Upper lobe of left lung (tissue), 6 donors: Measurements from ENCODE around the gene SUCLG2. TPM values are rescaled to one million over a fixed set of nuclear protein-coding genes. Genes with fewer than 3 reads are reported as not detected.

Source experiments
- ATAC-seq, 2 donors: fragments of 200-7000 bp; cut with Tn5 transposase; one replicate each; pipeline ENCODE4 v1.9.1; 2022; ENCODE audit warnings: mild to moderate bottlenecking in 2 of 2, moderate library complexity in 2 of 2; ENCODE audit not compliant: low FRiP score in 2 of 2
- DNase-seq, 2 donors: peaks; one replicate each; pipeline ENCODE4 v3.0.0-alpha.2; 2019 to 2020
- H3K27ac ChIP-seq, 4 donors: fragments of 200-600 bp; sonication (generic); one replicate each; pipeline ENCODE4 v1.5.1; 2016 to 2019
- H3K27me3 ChIP-seq, 4 donors: fragments of 200-600 bp; sonication (generic); one replicate each; pipeline ENCODE4 v1.5.1; 2017 to 2019
- H3K36me3 ChIP-seq, 4 donors: fragments of 200-600 bp; sonication (generic); one replicate each; pipeline ENCODE4 v1.5.1; 2016 to 2019
- H3K4me1 ChIP-seq, 4 donors: fragments of 200-600 bp; sonication (generic); one replicate each; pipeline ENCODE4 v1.5.1; 2018 to 2019
- H3K4me3 ChIP-seq, 4 donors: fragments of 200-600 bp; sonication (generic); one replicate each; pipeline ENCODE4 v1.5.1; 2017 to 2019; ENCODE audit warnings: mild to moderate bottlenecking in 2 of 4, moderate library complexity in 1 of 4
- H3K9me3 ChIP-seq, 4 donors: fragments of 200-600 bp; sonication (generic); one replicate each; pipeline ENCODE4 v1.5.1; 2018 to 2019
- EP300 ChIP-seq, 4 donors: sonication (generic); formaldehyde crosslinking; IDR thresholded peaks; one replicate each; pipeline ENCODE4 v1.5.1; 2017; ENCODE audit warnings: antibody characterized with exemption in 4 of 4, control low read depth in 2 of 4
- POLR2A ChIP-seq, 4 donors: fragments of 450-650 bp; IDR thresholded peaks; one replicate each; pipeline ENCODE4 v1.5.1; 2016 to 2017; ENCODE audit warnings: antibody characterized with exemption in 4 of 4, mild to moderate bottlenecking in 2 of 4
- POLR2AphosphoS5 ChIP-seq, 2 donors: sonication (generic); formaldehyde crosslinking; IDR thresholded peaks; one replicate each; pipeline ENCODE4 v1.5.1; 2017; ENCODE audit warnings: antibody characterized with exemption in 2 of 2
- WGBS, 2 donors: methylation state at CpG; one replicate each; pipeline ENCODE4 v1.1.5; 2017 to 2018; 5-methylcytosine and 5-hydroxymethylcytosine counted together
- total RNA-seq, 6 donors: library from RNA; depleted of rRNA in 4 of 6; stranded (reverse); fragments of >200 nt in 4 of 6; gene quantifications; one replicate each; pipeline versions ENCODE4 v1.1.0 to v1.2.1, GENCODE V29; 2016 to 2021
- TF ChIP-seq, protein P1 (sequence below), 6 experiments: fragments of 450-650 bp in 4 of 6; fragments of 200-600 bp in 2 of 6; sonication (generic) in 2 of 6; IDR thresholded peaks; one replicate each; pipeline ENCODE4 v1.5.1; 2016 to 2019; ENCODE audit warnings: antibody characterized with exemption in 6 of 6
- donor health status: DM: no; HTN: no; CAD: no; lungs with moderate emphysema.
- donor health status: DM: no; HTN: yes; CAD: no; lungs with severe emphysema.

Gene SUCLG2
- total RNA-seq, 6 donors from 2014 or later = 36.7 to 69.3 (median 50.8) TPM

GRCh38 chr3:67598814-67599556 lies 55.4 kb downstream of the SUCLG2 start:
- Histone ChIP-seq H3K9me3 (no peaks in the 10 kb centered on the region), H3K27ac (no peak overlapping the region), H3K4me1 (peaks cover 0 to 4% (median 1%) of the 10 kb centered on the region in 4 donors), H3K4me3 (no peak overlapping the region), H3K27me3 (no peaks in the 10 kb centered on the region), H3K36me3 (no peaks in the 10 kb centered on the region)
- TF ChIP-seq, protein P1, sequence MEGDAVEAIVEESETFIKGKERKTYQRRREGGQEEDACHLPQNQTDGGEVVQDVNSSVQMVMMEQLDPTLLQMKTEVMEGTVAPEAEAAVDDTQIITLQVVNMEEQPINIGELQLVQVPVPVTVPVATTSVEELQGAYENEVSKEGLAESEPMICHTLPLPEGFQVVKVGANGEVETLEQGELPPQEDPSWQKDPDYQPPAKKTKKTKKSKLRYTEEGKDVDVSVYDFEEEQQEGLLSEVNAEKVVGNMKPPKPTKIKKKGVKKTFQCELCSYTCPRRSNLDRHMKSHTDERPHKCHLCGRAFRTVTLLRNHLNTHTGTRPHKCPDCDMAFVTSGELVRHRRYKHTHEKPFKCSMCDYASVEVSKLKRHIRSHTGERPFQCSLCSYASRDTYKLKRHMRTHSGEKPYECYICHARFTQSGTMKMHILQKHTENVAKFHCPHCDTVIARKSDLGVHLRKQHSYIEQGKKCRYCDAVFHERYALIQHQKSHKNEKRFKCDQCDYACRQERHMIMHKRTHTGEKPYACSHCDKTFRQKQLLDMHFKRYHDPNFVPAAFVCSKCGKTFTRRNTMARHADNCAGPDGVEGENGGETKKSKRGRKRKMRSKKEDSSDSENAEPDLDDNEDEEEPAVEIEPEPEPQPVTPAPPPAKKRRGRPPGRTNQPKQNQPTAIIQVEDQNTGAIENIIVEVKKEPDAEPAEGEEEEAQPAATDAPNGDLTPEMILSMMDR (IDR thresholded peaks at IDR 0.05) = no peak
- no peak for TF ChIP-seq POLR2A (IDR thresholded peaks at IDR 0.05)
- TF ChIP-seq POLR2AphosphoS5 (IDR thresholded peaks at IDR 0.05) = no peak
- no peak for TF ChIP-seq EP300 (IDR thresholded peaks at IDR 0.05)
- DNase-seq = no peak
- ATAC-seq = no peak
- WGBS, 2 donors = 84 to 92% methylated on average over 8 of the region's 8 CpGs

DNA sequence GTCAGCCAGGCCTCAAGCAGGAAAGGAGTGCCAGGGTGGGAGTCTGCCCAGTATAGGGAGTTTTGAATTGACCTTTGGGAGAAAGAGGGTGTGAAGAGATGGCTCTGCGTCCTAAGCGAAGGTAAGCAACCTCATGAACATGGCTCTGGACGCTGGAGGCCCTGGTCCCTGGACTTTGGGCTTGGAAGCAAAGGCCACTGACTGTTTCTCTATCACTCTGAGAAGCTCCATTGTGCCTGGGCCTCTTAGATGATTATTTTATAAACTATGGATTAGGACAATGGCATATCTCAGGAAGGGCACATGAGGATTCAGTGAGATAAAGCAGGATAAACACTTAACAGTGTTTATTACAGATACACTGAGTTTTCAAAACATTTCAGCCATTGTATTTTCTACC lies 59.0 kb downstream of the SUCLG2 start:
- H3K36me3 ChIP-seq = peaks cover 0 to 2% (median 0%) of the 10 kb centered on the region in 4 donors
- H3K9me3 ChIP-seq = no peaks in the 10 kb centered on the region
- no peak for DNase-seq
- no peak overlapping the region for H3K27ac ChIP-seq
- H3K4me3 ChIP-seq = no peak overlapping the region
- 71 to 83% methylated on average over 3 of the region's 3 CpGs for WGBS, 2 donors
- no peak for ATAC-seq
- H3K4me1 ChIP-seq = peaks cover 0 to 2% (median 0%) of the 10 kb centered on the region in 4 donors
- no peaks in the 10 kb centered on the region for H3K27me3 ChIP-seq
- TF ChIP-seq POLR2A (IDR thresholded peaks at IDR 0.05) = no peak
- no peak for TF ChIP-seq POLR2AphosphoS5 (IDR thresholded peaks at IDR 0.05)
- TF ChIP-seq, protein P1 (IDR thresholded peaks at IDR 0.05) = no peak
- no peak for TF ChIP-seq EP300 (IDR thresholded peaks at IDR 0.05)

- TF ChIP-seq POLR2A (IDR thresholded peaks at IDR 0.05) (no peak), EP300 (IDR thresholded peaks at IDR 0.05) (no peak), POLR2AphosphoS5 (IDR thresholded peaks at IDR 0.05) (no peak)
- TF ChIP-seq, protein P1 (IDR thresholded peaks at IDR 0.05) = peak in 2 of 6 experiments; percentile 18 to 31
- WGBS, 2 donors = 86 to 89% methylated on average over 4 of the region's 4 CpGs
- no peak overlapping the region for H3K27ac ChIP-seq
- no peak overlapping the region for H3K4me3 ChIP-seq
- H3K4me1 ChIP-seq = no peaks in the 10 kb centered on the region
- no peaks in the 10 kb centered on the region for H3K27me3 ChIP-seq
- no peaks in the 10 kb centered on the region for H3K9me3 ChIP-seq
- peaks cover 0 to 5% (median 0%) of the 10 kb centered on the region in 4 donors for H3K36me3 ChIP-seq
- ATAC-seq = no peak
- peak in 1 of 2 donors; percentile 27 for DNase-seq
These were observed 60.6 kb downstream of the SUCLG2 start for GRCh38 chr3:67593761-67594234.

DNA sequence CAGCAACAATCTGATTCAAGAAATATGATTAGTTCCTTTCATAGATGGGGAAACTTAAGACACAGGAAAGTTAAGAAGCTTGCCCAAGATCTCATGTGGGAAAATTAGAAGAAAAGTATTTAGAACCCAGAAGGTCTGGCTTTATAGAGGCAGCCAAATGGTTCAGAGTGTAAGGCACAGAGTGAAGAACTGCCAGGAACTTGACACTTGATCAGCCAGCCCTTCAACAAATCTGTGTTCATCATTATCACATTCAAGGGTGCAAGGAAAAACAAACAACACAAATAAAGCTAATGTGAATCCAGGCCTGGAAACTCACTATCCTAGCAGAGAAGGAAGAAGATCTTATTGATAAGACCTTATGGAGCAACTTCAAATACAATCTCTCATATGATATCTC lies 62.4 kb downstream of the SUCLG2 start:
- no peaks in the 10 kb centered on the region for H3K4me1 ChIP-seq
- DNase-seq (no peak), ATAC-seq (no peak)
- no peaks in the 10 kb centered on the region for H3K27me3 ChIP-seq
- no peak for TF ChIP-seq POLR2AphosphoS5 (IDR thresholded peaks at IDR 0.05)
- no peak for TF ChIP-seq EP300 (IDR thresholded peaks at IDR 0.05)
- TF ChIP-seq, protein P1 (IDR thresholded peaks at IDR 0.05) = no peak
- TF ChIP-seq POLR2A (IDR thresholded peaks at IDR 0.05) = no peak
- no peak overlapping the region for H3K4me3 ChIP-seq
- H3K36me3 ChIP-seq = peaks cover 0 to 5% (median 0%) of the 10 kb centered on the region in 4 donors
- no peak overlapping the region for H3K27ac ChIP-seq
- no peaks in the 10 kb centered on the region for H3K9me3 ChIP-seq

- no peak for ATAC-seq
- no peak overlapping the region for H3K4me3 ChIP-seq
- no peaks in the 10 kb centered on the region for H3K27me3 ChIP-seq
- no peaks in the 10 kb centered on the region for H3K9me3 ChIP-seq
- no peak overlapping the region for H3K27ac ChIP-seq
- H3K4me1 ChIP-seq = peaks cover 0 to 8% (median 1%) of the 10 kb centered on the region in 4 donors
- no peak for DNase-seq
- peaks cover 0 to 5% (median 0%) of the 10 kb centered on the region in 4 donors for H3K36me3 ChIP-seq
- TF ChIP-seq EP300 (IDR thresholded peaks at IDR 0.05) (no peak), POLR2A (IDR thresholded peaks at IDR 0.05) (no peak), POLR2AphosphoS5 (IDR thresholded peaks at IDR 0.05) (no peak)
- TF ChIP-seq, protein P1 (IDR thresholded peaks at IDR 0.05) = no peak
These were observed 66.6 kb downstream of the SUCLG2 start for GRCh38 chr3:67587811-67588210.
